GM18907 (cell line): Measurements from ENCODE around the gene CYLC1.

Experiments
- ATAC-seq: cut with Tn5 transposase; IDR thresholded peaks from one replicate; pipeline ENCODE4 v1.9.1; 2021; ENCODE audit warnings: mild to moderate bottlenecking, moderate library complexity; ENCODE audit not compliant: unreplicated experiment

Gene CYLC1

GRCh38 chrX:83860846-83861245 lies at the start of gene CYLC1:
CYLC1 (plus strand) TSS chrX:83861146; CDS start chrX:83861183, 37 bp downstream.
- no peak for ATAC-seq

- ATAC-seq: no peak
Observed at GRCh38 chrX:83819304-83819703, 41.6 kb upstream of the CYLC1 start.

- ATAC-seq: peak; percentile 46
Observed at GRCh38 chrX:83829874-83830273, 31.1 kb upstream of the CYLC1 start.

- ATAC-seq: peak; percentile 100
Observed at GRCh38 chrX:83845397-83845796, 15.5 kb upstream of the CYLC1 start.

- no peak for ATAC-seq
Observed at GRCh38 chrX:83847339-83847738, 13.6 kb upstream of the CYLC1 start.

- no peak for ATAC-seq
Observed at GRCh38 chrX:83888585-83888984, 27.6 kb downstream of the CYLC1 start.

- ATAC-seq: no peak
Observed at GRCh38 chrX:83892433-83892832, 31.5 kb downstream of the CYLC1 start.

- no peak for ATAC-seq
Observed at GRCh38 chrX:83906921-83907320, 46.0 kb downstream of the CYLC1 start.

- ATAC-seq: no peak
Observed at GRCh38 chrX:83916525-83916924, 55.6 kb downstream of the CYLC1 start.

GRCh38 chrX:83934220-83934619 lies 73.3 kb downstream of the CYLC1 start:
- no peak for ATAC-seq
